Glutamatergic neuron (in vitro differentiated cells): ENCODE measurements around the gene CDC27. TPM values are rescaled to one million over a fixed set of nuclear protein-coding genes. Genes with fewer than 3 reads are reported as not detected.

Experiments used
- DNase-seq: peaks from one replicate; pipeline ENCODE4 v3.0.0; 2022
- H3K27ac Mint-ChIP-seq: one replicate; pipeline ENCODE4 v1.8.0; 2020; ENCODE audit warnings: mild to moderate bottlenecking, mixed read lengths, inconsistent platforms; ENCODE audit not compliant: unreplicated experiment
- H3K27me3 Mint-ChIP-seq: one replicate; pipeline ENCODE4 v1.8.0; 2020; ENCODE audit warnings: mild to moderate bottlenecking, moderate library complexity, mixed read lengths, inconsistent platforms; ENCODE audit not compliant: unreplicated experiment
- H3K36me3 Mint-ChIP-seq: one replicate; pipeline ENCODE4 v1.8.0; 2020; ENCODE audit warnings: mild to moderate bottlenecking, mixed read lengths, inconsistent platforms; ENCODE audit not compliant: unreplicated experiment
- H3K4me1 Mint-ChIP-seq: one replicate; pipeline ENCODE4 v1.8.0; 2020; ENCODE audit warnings: mild to moderate bottlenecking, low read depth, mixed read lengths, inconsistent platforms; ENCODE audit not compliant: unreplicated experiment
- H3K4me3 Mint-ChIP-seq: one replicate; pipeline ENCODE4 v1.8.0; 2020; ENCODE audit warnings: mild to moderate bottlenecking, mixed read lengths, inconsistent platforms; ENCODE audit not compliant: unreplicated experiment
- H3K9me3 Mint-ChIP-seq: one replicate; pipeline ENCODE4 v1.8.0; 2020; ENCODE audit warnings: mild to moderate bottlenecking, moderate library complexity, mixed read lengths, inconsistent platforms; ENCODE audit not compliant: unreplicated experiment
- CTCF ChIP-seq: fragments of 200-600 bp; sonication (generic); IDR thresholded peaks from one replicate; pipeline ENCODE4 v1.5.0; 2021; ENCODE audit not compliant: partially characterized antibody, unreplicated experiment
- total RNA-seq: library from RNA; stranded (reverse); fragmentation: NEBNext Ultra II Directional; extraction: Animal tissue kit (Norgen Biotek cat#: 25700); gene quantifications from one replicate; pipeline ENCODE4 v1.2.1, GENCODE V29; 2021; ENCODE audit not compliant: unreplicated experiment

Gene CDC27
- total RNA-seq, 1 donor from 2014 or later = 94.6 TPM

- Mint-ChIP-seq H3K4me3 (no peak within 1 kb of the TSS), H3K27me3 (peaks cover 4% of the 10 kb centered on the region), H3K4me1 (peaks cover 28% of the 10 kb centered on the region), H3K36me3 (no peaks in the 10 kb centered on the region), H3K9me3 (peaks cover 3% of the 10 kb centered on the region), H3K27ac (no peak within 1 kb of the TSS)
- no peak for TF ChIP-seq CTCF
- DNase-seq = no peak
Measured at GRCh38 chr17:47208744-47209488, 19.8 kb upstream of the CDC27 start, which contains the start of gene MYL4. Gene MYL4 (plus strand): TSS chr17:47209348. CDS start chr17:47209423, 75 bp downstream.

- Mint-ChIP-seq H3K4me3 (no peak overlapping the region), H3K36me3 (no peaks in the 10 kb centered on the region), H3K4me1 (peaks cover 28% of the 10 kb centered on the region), H3K9me3 (peaks cover 3% of the 10 kb centered on the region), H3K27ac (no peak overlapping the region), H3K27me3 (peaks cover 4% of the 10 kb centered on the region)
- no peak for TF ChIP-seq CTCF
- no peak for DNase-seq
Measured at GRCh38 chr17:47207143-47208067, 18.3 kb upstream of the CDC27 start.

GRCh38 chr17:47205419-47205963 is 16.4 kb upstream of the CDC27 start:
- Mint-ChIP-seq H3K27ac (peak overlapping the region; percentile 5), H3K9me3 (peaks cover 2% of the 10 kb centered on the region)

GRCh38 chr17:47204722-47205418 is 15.8 kb upstream of the CDC27 start:
- H3K4me3 Mint-ChIP-seq = peak overlapping the region; percentile 2
- H3K27ac Mint-ChIP-seq = peak overlapping the region; percentile 5
- TF ChIP-seq CTCF = no peak
- no peaks in the 10 kb centered on the region for H3K36me3 Mint-ChIP-seq
- H3K9me3 Mint-ChIP-seq = peaks cover 2% of the 10 kb centered on the region
- peaks cover 3% of the 10 kb centered on the region for H3K27me3 Mint-ChIP-seq
- no peak for DNase-seq
- peaks cover 28% of the 10 kb centered on the region for H3K4me1 Mint-ChIP-seq

More at GRCh38 chr17:47205419-47205963, 16.4 kb upstream of the CDC27 start:
- peaks cover 3% of the 10 kb centered on the region for H3K27me3 Mint-ChIP-seq
- no peak for TF ChIP-seq CTCF
- peaks cover 28% of the 10 kb centered on the region for H3K4me1 Mint-ChIP-seq
- peak; percentile 29 for DNase-seq
- no peaks in the 10 kb centered on the region for H3K36me3 Mint-ChIP-seq
- H3K4me3 Mint-ChIP-seq = peak overlapping the region; percentile 2
